Trophoblast cell (in vitro differentiated cells and primary cell): ENCODE measurements around the gene TIMP3.

Experiments
- DNase-seq, 2 donors: peaks; one replicate each; pipeline ENCODE4 v3.0.0-alpha.2; 2016
- H2AFZ ChIP-seq: 2 replicates; pipeline ENCODE4 v1.6.1; 2013; ENCODE audit warnings: low read length, moderate library complexity, mild to moderate bottlenecking; ENCODE audit not compliant: insufficient read depth, poor library complexity
- H2AK5ac ChIP-seq: 2 replicates; pipeline ENCODE4 v1.6.1; 2013; ENCODE audit warnings: mild to moderate bottlenecking, low read length
- H2BK120ac ChIP-seq: 2 replicates; pipeline ENCODE4 v1.6.1; 2013; ENCODE audit warnings: low read length, mild to moderate bottlenecking, moderate library complexity; ENCODE audit not compliant: insufficient read depth, poor library complexity
- H2BK12ac ChIP-seq: 2 replicates; pipeline ENCODE4 v1.6.1; 2013; ENCODE audit warnings: mild to moderate bottlenecking, low read length, moderate library complexity
- H2BK5ac ChIP-seq: 2 replicates; pipeline ENCODE4 v1.6.1; 2013; ENCODE audit warnings: low read length, low read depth, moderate library complexity, mild to moderate bottlenecking; ENCODE audit not compliant: poor library complexity
- H3K14ac ChIP-seq: 2 replicates; pipeline ENCODE4 v1.6.1; 2013; ENCODE audit warnings: mild to moderate bottlenecking, low read length
- H3K18ac ChIP-seq: 2 replicates; pipeline ENCODE4 v1.6.1; 2013; ENCODE audit warnings: mild to moderate bottlenecking, low read length
- H3K23ac ChIP-seq: 2 replicates; pipeline ENCODE4 v1.6.1; 2013; ENCODE audit warnings: low read length
- H3K27ac ChIP-seq: 2 replicates; pipeline ENCODE4 v1.5.1; 2013; ENCODE audit warnings: low read depth, mild to moderate bottlenecking, inconsistent platforms, low read length, moderate library complexity
- H3K27me3 ChIP-seq: 2 replicates; pipeline ENCODE4 v1.6.1; 2013; ENCODE audit warnings: inconsistent platforms, mild to moderate bottlenecking, low read length, moderate library complexity; ENCODE audit not compliant: insufficient read depth
- H3K36me3 ChIP-seq, 2 experiments: 1 replicate in 1 of 2; 2 replicates in 1 of 2; pipeline ENCODE4 v1.6.1; 2013; ENCODE audit warnings: low read length in 2 of 2, mild to moderate bottlenecking in 2 of 2, moderate library complexity in 1 of 2; ENCODE audit not compliant: insufficient read depth in 2 of 2, control insufficient read depth in 1 of 2
- H3K4ac ChIP-seq: 2 replicates; pipeline ENCODE4 v1.6.1; 2013; ENCODE audit warnings: low read depth, mild to moderate bottlenecking, low read length, moderate library complexity
- H3K4me1 ChIP-seq, 2 experiments: 1 replicate in 1 of 2; 2 replicates in 1 of 2; pipeline ENCODE4 v1.6.1; 2013; ENCODE audit warnings: low read length in 2 of 2, mild to moderate bottlenecking in 2 of 2, moderate library complexity in 1 of 2; ENCODE audit not compliant: insufficient read depth in 2 of 2, control insufficient read depth in 1 of 2
- H3K4me2 ChIP-seq: 2 replicates; pipeline ENCODE4 v1.6.1; 2013; ENCODE audit warnings: inconsistent platforms, mild to moderate bottlenecking, low read length, moderate library complexity
- H3K4me3 ChIP-seq: 2 replicates; pipeline ENCODE4 v1.5.1; 2013; ENCODE audit warnings: mild to moderate bottlenecking, low read depth, low read length, inconsistent platforms
- H3K79me1 ChIP-seq: one replicate; pipeline ENCODE4 v1.6.1; 2013; ENCODE audit warnings: low read length
- H3K79me2 ChIP-seq: 2 replicates; pipeline ENCODE4 v1.6.1; 2013; ENCODE audit warnings: low read length, mild to moderate bottlenecking; ENCODE audit not compliant: control insufficient read depth, insufficient read depth, poor library complexity
- H3K9ac ChIP-seq: 2 replicates; pipeline ENCODE4 v1.6.1; 2013; ENCODE audit warnings: mild to moderate bottlenecking, low read length
- H3K9me3 ChIP-seq: 2 replicates; pipeline ENCODE4 v1.6.1; 2013; ENCODE audit warnings: low read depth, mild to moderate bottlenecking, control low read depth, inconsistent platforms, low read length; ENCODE audit not compliant: insufficient read depth
- H4K12ac ChIP-seq: 2 replicates; pipeline ENCODE4 v1.6.1; 2013; ENCODE audit warnings: low read depth, mild to moderate bottlenecking, low read length, moderate library complexity
- H4K8ac ChIP-seq: 2 replicates; pipeline ENCODE4 v1.6.1; 2013; ENCODE audit warnings: low read depth, mild to moderate bottlenecking, low read length, moderate library complexity
- H4K91ac ChIP-seq: one replicate; pipeline ENCODE4 v1.6.1; 2013; ENCODE audit warnings: low read depth, mild to moderate bottlenecking, low read length, moderate library complexity
- WGBS: extraction: QIAGEN DNeasy Blood & Tissue Kit; methylation state at CpG from one replicate; pipeline ENCODE4 v1.1.7; 2013; ENCODE audit warnings: missing lambda C conversion rate; ENCODE audit not compliant: insufficient read length, insufficient coverage; ENCODE audit errors: extremely low coverage; 5-methylcytosine and 5-hydroxymethylcytosine counted together

Gene TIMP3

DNA sequence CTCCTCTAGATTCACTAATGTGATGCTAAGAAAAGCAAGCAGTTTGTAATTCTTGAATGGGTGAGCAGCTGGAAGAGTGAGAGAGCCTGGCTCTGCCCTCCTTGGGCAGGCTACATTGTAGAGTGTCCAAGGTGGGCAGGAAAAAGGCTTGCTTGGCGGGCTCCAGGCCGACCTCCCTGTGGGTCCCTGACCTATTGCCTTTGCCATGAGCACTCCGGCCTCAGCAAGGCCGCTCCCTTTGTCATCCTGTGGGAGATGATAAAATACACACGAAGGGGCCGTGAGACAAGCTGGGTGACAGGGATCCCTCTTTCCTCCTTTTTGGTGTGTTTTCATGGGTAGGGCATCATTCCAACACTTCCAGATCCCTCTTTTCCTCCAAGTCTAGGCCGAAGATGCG, 41.8 kb downstream of the TIMP3 start:
- Histone ChIP-seq H2AFZ (no peak overlapping the region), H3K18ac (no peak overlapping the region), H3K14ac (no peak overlapping the region), H3K79me1 (no peaks in the 10 kb centered on the region), H3K4me2 (no peak overlapping the region), H3K36me3 (peaks cover 23 to 54% of the 10 kb centered on the region in 2 experiments), H3K27me3 (no peaks in the 10 kb centered on the region), H3K4me1 (no peaks in the 10 kb centered on the region), H3K9me3 (no peaks in the 10 kb centered on the region), H3K79me2 (no peaks in the 10 kb centered on the region), H2BK12ac (no peak overlapping the region), H2BK5ac (no peak overlapping the region), H3K4ac (no peak overlapping the region), H4K12ac (no peak overlapping the region), H3K9ac (no peak overlapping the region), H3K27ac (no peak overlapping the region), H2AK5ac (no peak overlapping the region), H4K91ac (no peak overlapping the region), H4K8ac (no peak overlapping the region), H3K23ac (no peak overlapping the region), H3K4me3 (no peak overlapping the region), H2BK120ac (no peak overlapping the region)
- WGBS = no CpG with 5 or more reads among the region's 8 CpGs
- DNase-seq = no peak

- Histone ChIP-seq H3K27me3 (no peaks in the 10 kb centered on the region), H3K4me1 (no peaks in the 10 kb centered on the region), H3K4me3 (no peak overlapping the region), H3K9me3 (no peaks in the 10 kb centered on the region), H3K9ac (no peak overlapping the region), H2BK120ac (no peak overlapping the region), H3K79me1 (no peaks in the 10 kb centered on the region), H3K23ac (no peak overlapping the region), H4K91ac (no peak overlapping the region), H3K36me3 (peaks cover 19 to 50% of the 10 kb centered on the region in 2 experiments), H4K8ac (no peak overlapping the region), H3K4me2 (no peak overlapping the region), H2BK5ac (no peak overlapping the region), H2AFZ (no peak overlapping the region), H2AK5ac (no peak overlapping the region), H3K18ac (no peak overlapping the region), H2BK12ac (no peak overlapping the region), H3K4ac (no peak overlapping the region), H4K12ac (no peak overlapping the region), H3K79me2 (no peaks in the 10 kb centered on the region), H3K14ac (no peak overlapping the region), H3K27ac (no peak overlapping the region)
- DNase-seq = no peak
- WGBS = no CpG with 5 or more reads among the region's 1 CpG
These were observed 42.7 kb downstream of the TIMP3 start for GRCh38 chr22:32844251-32844650.

- H3K9me3 ChIP-seq = no peaks in the 10 kb centered on the region
- peaks cover 25 to 58% of the 10 kb centered on the region in 2 experiments for H3K36me3 ChIP-seq
- no peak overlapping the region for H3K27ac ChIP-seq
- WGBS = no CpG with 5 or more reads among the region's 14 CpGs
- H2AFZ ChIP-seq = no peak overlapping the region
- no peak overlapping the region for H2BK120ac ChIP-seq
- no peak overlapping the region for H4K8ac ChIP-seq
- H2BK5ac ChIP-seq = no peak overlapping the region
- no peak overlapping the region for H4K12ac ChIP-seq
- no peaks in the 10 kb centered on the region for H3K4me1 ChIP-seq
- H3K4ac ChIP-seq = no peak overlapping the region
- DNase-seq = no peak
- H2AK5ac ChIP-seq = no peak overlapping the region
- H2BK12ac ChIP-seq = no peak overlapping the region
- H3K79me1 ChIP-seq = no peaks in the 10 kb centered on the region
- H3K4me2 ChIP-seq = no peak overlapping the region
- no peaks in the 10 kb centered on the region for H3K27me3 ChIP-seq
- H3K4me3 ChIP-seq = no peak overlapping the region
- no peak overlapping the region for H3K14ac ChIP-seq
- no peak overlapping the region for H4K91ac ChIP-seq
- no peak overlapping the region for H3K18ac ChIP-seq
- H3K79me2 ChIP-seq = no peaks in the 10 kb centered on the region
- no peak overlapping the region for H3K9ac ChIP-seq
- no peak overlapping the region for H3K23ac ChIP-seq
These were observed 45.4 kb downstream of the TIMP3 start for GRCh38 chr22:32846780-32847491.

DNA sequence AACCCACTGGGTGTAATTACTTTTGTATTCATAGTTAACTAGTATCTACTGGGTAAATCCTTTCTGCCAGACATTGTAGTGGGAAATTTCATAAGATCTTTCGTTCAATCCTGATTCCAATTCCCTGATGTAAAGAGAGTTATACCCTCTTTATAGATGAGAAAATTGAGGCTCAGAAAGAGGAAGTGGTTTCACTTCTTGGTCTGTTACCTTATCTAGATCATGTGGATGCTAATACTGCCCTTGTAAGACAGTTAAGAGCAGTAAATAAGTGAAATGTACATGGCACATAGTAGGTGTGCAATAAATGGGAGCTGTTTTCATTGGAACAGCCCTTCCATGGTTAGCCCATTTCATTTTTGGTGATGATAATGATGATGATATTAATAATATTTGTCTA, 46.7 kb downstream of the TIMP3 start:
- Histone ChIP-seq H2AK5ac (no peak overlapping the region), H4K12ac (no peak overlapping the region)
- WGBS = no CpG with 5 or more reads among the region's 1 CpG

More for the DNA sequence above, 46.7 kb downstream of the TIMP3 start:
- Histone ChIP-seq H3K9me3 (no peaks in the 10 kb centered on the region), H3K36me3 (peaks cover 31 to 62% of the 10 kb centered on the region in 2 experiments), H2BK5ac (no peak overlapping the region), H3K4me2 (no peak overlapping the region), H3K4me1 (no peaks in the 10 kb centered on the region), H3K27me3 (no peaks in the 10 kb centered on the region), H3K79me1 (no peaks in the 10 kb centered on the region), H3K18ac (no peak overlapping the region), H3K14ac (no peak overlapping the region), H2BK12ac (no peak overlapping the region), H4K91ac (no peak overlapping the region), H3K23ac (no peak overlapping the region), H3K27ac (no peak overlapping the region), H3K4me3 (no peak overlapping the region), H3K79me2 (no peaks in the 10 kb centered on the region), H3K9ac (no peak overlapping the region), H2AFZ (no peak overlapping the region), H2BK120ac (no peak overlapping the region), H3K4ac (no peak overlapping the region), H4K8ac (no peak overlapping the region)
- DNase-seq = no peak
